Right lobe of liver (tissue), 6 donors: ENCODE data around the gene MCFD2. TPM values are rescaled to one million over a fixed set of nuclear protein-coding genes. Genes with fewer than 3 reads are reported as not detected.
A peak's percentile ranks its signal among the peaks of the same experiment; 100 is the strongest.

Experiments used
- ATAC-seq, 4 donors: fragments of 200-7000 bp; cut with Tn5 transposase; one replicate each; pipeline ENCODE4 v1.9.1; 2020; ENCODE audit warnings: mild to moderate bottlenecking in 4 of 4, moderate library complexity in 4 of 4
- DNase-seq, 3 donors: peaks; one replicate each; pipeline ENCODE4 v3.0.0-alpha.2; 2020
- H3K27ac ChIP-seq, 3 donors: fragments of 200-600 bp; one replicate each; pipeline ENCODE4 v1.8.0; 2022
- H3K27me3 ChIP-seq, 2 donors: fragments of 200-600 bp; one replicate each; pipeline ENCODE4 v1.8.0; 2022
- H3K36me3 ChIP-seq, 4 donors: fragments of 200-600 bp; sonication (generic) in 1 of 4; one replicate each; pipeline versions ENCODE4 v1.5.1 to v1.8.0; 2017 to 2022; ENCODE audit warnings: control low read depth in 1 of 4
- H3K4me1 ChIP-seq, 4 donors: fragments of 200-600 bp; sonication (generic) in 1 of 4; one replicate each; pipeline versions ENCODE4 v1.5.1 to v1.8.0; 2017 to 2022; ENCODE audit warnings: control low read depth in 1 of 4
- H3K4me3 ChIP-seq, 3 donors: fragments of 200-600 bp; one replicate each; pipeline ENCODE4 v1.8.0; 2022
- H3K9me3 ChIP-seq, 4 donors: fragments of 200-600 bp; sonication (generic) in 1 of 4; one replicate each; pipeline versions ENCODE4 v1.5.1 to v1.8.0; 2017 to 2022; ENCODE audit warnings: control low read depth in 1 of 4
- CTCF ChIP-seq, 4 donors: fragments of 200-600 bp in 3 of 4; fragments of 450-650 bp in 1 of 4; IDR thresholded peaks; one replicate each; pipeline versions ENCODE4 v1.5.1 to v1.8.0; 2016 to 2022; ENCODE audit warnings: antibody characterized with exemption in 4 of 4, mild to moderate bottlenecking in 2 of 4
- POLR2A ChIP-seq: fragments of 450-650 bp; IDR thresholded peaks from one replicate; pipeline ENCODE4 v1.6.1; 2017; ENCODE audit warnings: antibody characterized with exemption, mild to moderate bottlenecking
- WGBS: methylation state at CpG from one replicate; pipeline ENCODE4 v1.1.6; 2018; ENCODE audit warnings: low coverage, low lambda C conversion rate; ENCODE audit not compliant: insufficient coverage; ENCODE audit errors: missing lambda C conversion rate; 5-methylcytosine and 5-hydroxymethylcytosine counted together
- intact Hi-C, 2 donors: fragments of 100-400 bp; cut with DNase I; formaldehyde crosslinking; loops; one replicate each; pipeline versions ENCODE4 v1.11.2 to v1.14.1; 2022
- total RNA-seq, 6 experiments: library from RNA; depleted of rRNA in 2 of 6; stranded (reverse); fragments of >200 nt in 2 of 6; fragmentation: NEBNext Ultra II Directional in 3 of 6; extraction: Animal tissue kit (Norgen Biotek cat#: 25700) in 3 of 6; gene quantifications; one replicate each; pipeline versions ENCODE4 v1.1.0 to v1.2.4, GENCODE V29; 2016 to 2023
- donor health status: DM: no; HTN: yes; CAD: no.
- donor health status: DM: no; HTN: no; CAD: no.
- donor health status: DM: no; HTN: no; CAD: no.
- donor health status: DM: no; HTN: yes; CAD: no.
- donor health status: DM: no; HTN: yes; CAD: no.

The MCFD2 gene
- total RNA-seq, 6 experiments from 2014 or later = 85.0 to 147 (median 99.2) TPM

GRCh38 chr2:46875226-46875899 lies 40.2 kb downstream of the MCFD2 start:
- TF ChIP-seq CTCF (IDR thresholded peaks at IDR 0.05) (no peak), POLR2A (no peak)
- Histone ChIP-seq H3K4me1 (peaks cover 0 to 9% (median 3%) of the 10 kb centered on the region in 4 donors), H3K4me3 (no peak overlapping the region), H3K36me3 (no peaks in the 10 kb centered on the region), H3K9me3 (no peaks in the 10 kb centered on the region), H3K27me3 (no peaks in the 10 kb centered on the region), H3K27ac (no peak overlapping the region)
- DNase-seq (no peak), ATAC-seq (no peak)
- intact Hi-C loops = no loop called here
- 90% methylated on average over 5 of the region's 8 CpGs for WGBS

GRCh38 chr2:46874236-46874929 lies 41.2 kb downstream of the MCFD2 start:
- DNase-seq (no peak), ATAC-seq (no peak)
- Histone ChIP-seq H3K9me3 (no peaks in the 10 kb centered on the region), H3K4me3 (no peak overlapping the region), H3K27me3 (no peaks in the 10 kb centered on the region), H3K27ac (no peak overlapping the region), H3K4me1 (peaks cover 0 to 9% (median 3%) of the 10 kb centered on the region in 4 donors), H3K36me3 (no peaks in the 10 kb centered on the region)
- intact Hi-C loops = no loop called here
- WGBS = 80% methylated on average over 7 of the region's 10 CpGs
- TF ChIP-seq CTCF (IDR thresholded peaks at IDR 0.05) (no peak), POLR2A (no peak)

GRCh38 chr2:46873604-46874068 lies 42.0 kb downstream of the MCFD2 start:
- Histone ChIP-seq H3K27ac (no peak overlapping the region), H3K36me3 (no peaks in the 10 kb centered on the region), H3K27me3 (no peaks in the 10 kb centered on the region), H3K4me1 (peaks cover 0 to 9% (median 3%) of the 10 kb centered on the region in 4 donors), H3K4me3 (no peak overlapping the region), H3K9me3 (no peaks in the 10 kb centered on the region)
- 66% methylated on average over 5 of the region's 5 CpGs for WGBS
- DNase-seq = peak in 1 of 3 donors; percentile 46
- TF ChIP-seq POLR2A (no peak), CTCF (IDR thresholded peaks at IDR 0.05) (no peak)
- intact Hi-C loops = no loop called here
- peak in 2 of 4 donors; percentile 31 to 70 for ATAC-seq

GRCh38 chr2:46872902-46873603 lies 42.6 kb downstream of the MCFD2 start:
- Histone ChIP-seq H3K36me3 (no peaks in the 10 kb centered on the region), H3K27me3 (no peaks in the 10 kb centered on the region), H3K4me3 (no peak overlapping the region), H3K27ac (no peak overlapping the region), H3K9me3 (no peaks in the 10 kb centered on the region), H3K4me1 (peaks cover 0 to 9% (median 3%) of the 10 kb centered on the region in 4 donors)
- ATAC-seq (no peak), DNase-seq (no peak)
- intact Hi-C loops = no loop called here
- WGBS = 84% methylated on average over 4 of the region's 4 CpGs
- no peak for TF ChIP-seq CTCF (IDR thresholded peaks at IDR 0.05)
- TF ChIP-seq POLR2A = no peak
